Thyroid gland (tissue), 4 donors: Measurements from ENCODE around the gene AMOT.

Experiments
- CTCF ChIP-seq, 6 experiments: fragments of 200-600 bp in 3 of 6; fragments of 450-650 bp in 3 of 6; sonication (generic) in 3 of 6; IDR thresholded peaks; one replicate each; pipeline ENCODE4 v1.5.1; 2016 to 2019; ENCODE audit warnings: antibody characterized with exemption in 6 of 6, mild to moderate bottlenecking in 2 of 6, inconsistent platforms in 1 of 6, moderate library complexity in 1 of 6
- POLR2A ChIP-seq, 2 donors: fragments of 450-650 bp; IDR thresholded peaks; one replicate each; pipeline ENCODE4 v1.6.1; 2017; ENCODE audit warnings: antibody characterized with exemption in 2 of 2, mild to moderate bottlenecking in 2 of 2, moderate library complexity in 1 of 2

- TF ChIP-seq CTCF (IDR thresholded peaks at IDR 0.05) = no peak
- TF ChIP-seq POLR2A (IDR thresholded peaks at IDR 0.05) = no peak
Observed at GRCh38 chrX:112808007-112808406, 32.6 kb downstream of the AMOT start.
